ENCODE results near the gene PTBP1.

The PTBP1 gene

DNA sequence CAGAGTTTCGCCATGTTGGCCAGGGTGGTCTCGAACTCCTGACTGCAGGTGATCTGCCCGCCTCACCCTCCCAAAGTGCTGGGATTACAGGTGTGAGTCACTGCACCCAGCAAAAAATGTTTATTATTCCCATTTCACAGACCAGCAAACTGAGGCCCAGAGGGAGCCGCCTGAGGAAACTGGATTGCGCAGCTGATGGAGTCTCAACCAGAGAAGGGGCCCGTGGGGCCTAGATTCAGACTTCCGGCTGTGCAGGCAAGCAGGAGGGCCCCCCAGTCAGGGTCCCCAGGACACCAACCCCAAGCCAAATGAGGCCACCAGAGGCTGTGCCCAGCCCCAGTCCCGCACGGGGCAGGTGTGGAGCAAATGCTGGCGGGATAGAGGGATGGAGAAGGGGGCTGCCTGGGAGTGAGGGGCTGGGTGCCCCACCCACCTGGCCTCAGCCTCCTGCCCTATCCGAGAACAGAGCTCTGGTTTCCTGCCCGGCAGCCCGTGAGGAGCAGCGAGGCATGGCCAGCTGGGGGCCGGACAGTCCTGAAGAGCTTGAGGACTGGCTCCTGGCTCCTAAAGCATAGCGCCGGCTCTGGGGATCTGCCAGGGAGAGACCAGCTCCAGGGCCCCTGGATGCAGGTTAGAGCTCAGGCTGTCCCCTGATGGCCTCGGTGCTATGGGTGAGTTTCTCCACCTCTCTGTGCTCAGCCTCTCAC, 24.4 kb upstream of the PTBP1 start:
- no peak for FAIRE-seq

DNA sequence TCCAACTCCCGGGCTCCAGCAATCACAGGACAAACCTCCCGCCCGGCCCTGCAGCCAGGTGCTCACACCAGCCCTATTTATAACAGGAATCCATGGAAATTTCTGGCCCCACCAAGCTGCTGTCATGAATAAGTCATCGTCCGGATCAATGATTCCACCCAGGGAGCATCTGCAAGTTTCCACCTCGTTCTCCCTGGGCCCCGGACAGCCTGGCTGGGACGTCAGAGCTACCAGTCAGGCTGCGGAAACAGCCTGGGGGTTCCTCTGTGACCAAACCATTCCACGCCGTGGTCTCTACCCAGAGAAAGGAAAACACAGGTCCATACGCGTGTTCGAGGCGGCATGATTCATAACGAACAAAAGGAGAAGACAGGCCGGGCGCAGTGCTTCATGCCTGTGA, 20.7 kb upstream of the PTBP1 start:
- no peak for FAIRE-seq

DNA sequence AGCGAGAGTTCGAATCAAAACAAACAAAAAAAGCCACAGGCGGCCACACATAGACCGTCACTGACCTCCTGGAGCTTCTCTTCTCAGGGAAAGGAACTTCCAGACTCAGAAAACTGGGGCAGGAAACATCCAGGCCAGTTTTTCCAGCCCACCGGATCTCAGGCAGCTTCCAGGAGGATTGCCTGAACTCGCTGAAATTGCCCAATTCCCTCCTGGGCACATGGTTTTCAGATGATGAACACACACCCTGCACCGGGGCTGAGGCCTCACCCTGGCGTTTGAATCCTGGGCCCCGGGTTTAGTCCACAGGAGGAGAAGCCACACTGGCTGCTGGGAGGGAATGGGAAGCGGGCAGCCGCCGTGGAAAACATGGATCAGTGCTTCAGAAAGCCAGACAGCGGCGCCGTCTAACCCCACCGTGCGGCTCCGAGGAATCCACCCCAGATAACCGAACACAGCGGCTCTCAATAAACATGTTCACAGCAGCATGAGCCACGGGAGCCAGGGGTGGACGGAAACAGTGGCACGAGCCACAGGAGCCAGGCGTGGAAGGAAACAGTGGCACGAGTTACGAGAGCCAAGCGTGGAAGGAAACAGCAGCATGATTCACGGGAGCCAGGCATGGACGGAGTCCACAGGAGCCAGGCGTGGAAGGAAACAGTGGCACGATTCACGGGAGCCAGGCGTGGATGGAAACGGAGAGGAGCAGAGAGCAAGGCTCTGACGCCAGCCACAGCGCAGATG, 18.2 kb upstream of the PTBP1 start:
- no peak for FAIRE-seq

DNA sequence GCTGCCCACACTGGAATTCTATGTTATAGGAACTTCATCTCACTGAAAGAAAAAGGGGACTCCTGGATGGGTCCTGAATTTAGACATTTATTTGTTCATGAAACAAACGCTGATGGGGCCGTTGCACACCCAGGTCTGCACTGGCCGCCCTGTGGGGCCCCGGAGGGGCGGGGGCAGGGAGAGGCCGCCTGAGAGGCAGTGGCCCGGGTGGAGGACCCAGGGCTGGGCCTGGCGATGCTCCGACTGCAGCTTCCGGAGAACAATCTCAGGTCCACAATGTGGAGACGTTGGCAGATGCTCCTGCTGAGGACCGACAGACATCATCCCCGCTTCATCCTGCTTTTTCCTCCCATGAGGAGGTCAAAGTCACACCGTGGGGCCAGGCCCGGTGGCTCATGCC, 16.3 kb upstream of the PTBP1 start:
- FAIRE-seq = no peak

DNA sequence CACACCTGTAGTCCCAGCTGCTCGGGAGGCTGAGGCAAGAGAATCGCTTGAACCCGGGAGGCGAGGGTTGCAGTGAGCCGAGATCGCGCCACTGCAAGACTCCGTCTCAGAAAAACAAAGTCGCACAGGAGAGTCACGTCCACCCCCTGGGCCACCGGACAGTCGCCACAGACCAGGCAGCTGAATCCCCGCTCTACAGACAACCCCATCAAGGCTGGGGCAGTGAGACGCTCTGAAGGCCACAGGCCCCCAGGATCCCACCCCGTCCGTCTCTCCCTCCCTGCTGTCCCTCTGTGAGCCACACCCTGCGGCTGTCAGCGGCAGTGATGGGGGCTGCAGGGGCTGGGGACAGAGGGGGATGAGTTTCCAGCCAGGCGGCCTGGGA, 15.5 kb upstream of the PTBP1 start:
- FAIRE-seq = no peak

DNA sequence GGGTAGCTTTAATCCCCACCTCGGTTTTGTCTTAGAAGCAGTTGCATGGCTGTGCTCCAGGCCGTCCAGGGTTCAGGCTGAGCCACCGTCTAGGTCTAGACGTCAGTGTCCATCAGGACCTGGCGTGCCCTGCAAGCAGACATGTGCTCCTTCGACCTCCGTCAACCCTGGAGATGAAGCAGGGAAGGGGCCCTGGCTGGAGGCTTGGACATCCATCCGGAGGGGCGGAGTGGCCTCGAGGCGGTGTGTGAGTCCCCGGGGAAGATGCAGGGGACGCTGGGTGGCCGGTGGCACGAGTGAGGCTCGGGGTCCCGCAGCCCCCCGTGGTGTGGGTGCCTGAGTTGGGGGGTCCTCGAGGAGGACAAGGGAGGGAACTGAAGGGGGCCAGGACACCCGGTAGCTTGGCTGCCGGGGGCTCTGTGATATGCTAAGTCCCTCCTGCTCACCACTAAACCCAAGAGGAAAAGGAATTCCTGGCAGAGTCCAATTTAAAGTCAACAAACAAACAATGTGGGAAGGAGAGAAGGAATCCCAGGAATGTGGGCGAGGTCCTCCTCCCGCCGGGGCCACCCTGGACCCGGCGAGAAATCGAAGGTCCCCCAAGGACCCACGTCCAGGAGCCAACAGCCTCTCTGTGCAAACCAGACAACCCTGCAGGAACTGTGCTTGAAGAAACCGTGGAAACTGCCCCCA, 14.9 kb upstream of the PTBP1 start:
- no peak for FAIRE-seq

GRCh38 chr19:782878-783668, 14.2 kb upstream of the PTBP1 start:
- no peak for FAIRE-seq

GRCh38 chr19:784541-784940, 12.7 kb upstream of the PTBP1 start:
- no peak for FAIRE-seq

- FAIRE-seq = no peak
Observed at GRCh38 chr19:787536-787935, 9.7 kb upstream of the PTBP1 start.

- FAIRE-seq = no peak
Observed at GRCh38 chr19:788686-788982, 8.6 kb upstream of the PTBP1 start.

DNA sequence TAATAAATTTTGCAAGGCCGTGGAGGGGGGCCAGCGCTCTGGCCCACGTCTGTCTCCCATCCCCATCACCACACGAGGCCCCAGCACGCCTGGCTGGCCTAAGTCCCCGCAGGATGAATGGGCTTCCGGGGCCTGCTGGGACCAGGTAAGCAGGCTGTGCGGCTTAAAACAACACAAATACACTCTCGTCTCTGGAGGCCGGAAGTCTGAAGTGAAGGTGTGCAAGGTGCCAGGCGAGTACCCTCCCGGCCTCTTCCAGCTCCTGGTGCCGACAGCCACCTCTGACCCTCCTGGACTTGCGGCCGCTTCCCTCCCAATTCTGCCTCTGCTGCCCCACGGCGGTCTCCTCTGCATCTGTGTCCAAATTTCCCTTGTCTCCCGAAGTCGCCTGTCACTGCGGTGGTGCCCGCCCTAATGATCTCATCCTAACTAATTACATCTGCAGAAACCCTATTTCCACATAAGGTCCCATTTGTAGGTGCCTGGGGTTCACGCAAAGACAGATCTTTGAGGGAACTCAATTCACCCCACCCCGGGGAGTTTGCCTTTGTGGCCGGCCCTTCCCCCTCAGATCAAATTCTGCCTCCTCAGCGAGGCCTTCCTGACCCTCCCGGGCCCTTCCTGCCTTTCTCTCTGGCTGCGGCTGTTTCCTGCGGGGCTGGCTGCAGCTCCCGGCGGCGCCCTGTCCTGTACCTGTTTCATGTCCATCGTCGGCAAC, 8.1 kb upstream of the PTBP1 start:
- no peak for FAIRE-seq

GRCh38 chr19:789701-790060, 7.6 kb upstream of the PTBP1 start:
- FAIRE-seq = no peak

GRCh38 chr19:791007-791566, 6.2 kb upstream of the PTBP1 start:
- no peak for FAIRE-seq

- FAIRE-seq = no peak
Observed at GRCh38 chr19:791567-792305, 5.5 kb upstream of the PTBP1 start.

DNA sequence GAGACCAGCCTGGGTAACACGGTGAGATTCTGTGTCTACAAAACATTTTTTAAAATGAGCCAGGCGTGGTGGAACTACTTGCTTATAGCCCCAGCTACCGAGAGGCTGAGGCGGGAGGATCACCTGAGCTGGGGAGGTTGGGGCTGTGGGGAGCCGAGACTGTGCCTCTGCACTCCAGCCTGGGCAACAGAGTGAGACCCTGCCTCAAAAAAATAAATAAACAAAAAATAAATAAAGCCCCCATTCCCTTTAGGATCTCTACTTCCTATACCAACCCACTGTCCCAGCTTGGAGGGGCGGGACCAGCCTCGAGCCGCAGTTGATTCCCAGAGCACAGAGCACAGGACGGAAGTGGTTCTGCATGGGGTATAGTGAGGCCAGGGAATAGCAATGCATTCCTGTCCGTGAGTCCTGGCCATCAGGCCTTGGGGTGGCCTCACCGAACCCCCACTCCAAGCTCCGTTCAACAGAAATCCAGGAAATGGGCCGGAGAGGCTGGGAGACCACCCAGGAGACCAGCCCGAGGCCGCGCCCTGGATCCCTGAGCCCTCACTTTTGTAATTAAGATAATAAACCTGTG, 4.9 kb upstream of the PTBP1 start:
- no peak for FAIRE-seq

DNA sequence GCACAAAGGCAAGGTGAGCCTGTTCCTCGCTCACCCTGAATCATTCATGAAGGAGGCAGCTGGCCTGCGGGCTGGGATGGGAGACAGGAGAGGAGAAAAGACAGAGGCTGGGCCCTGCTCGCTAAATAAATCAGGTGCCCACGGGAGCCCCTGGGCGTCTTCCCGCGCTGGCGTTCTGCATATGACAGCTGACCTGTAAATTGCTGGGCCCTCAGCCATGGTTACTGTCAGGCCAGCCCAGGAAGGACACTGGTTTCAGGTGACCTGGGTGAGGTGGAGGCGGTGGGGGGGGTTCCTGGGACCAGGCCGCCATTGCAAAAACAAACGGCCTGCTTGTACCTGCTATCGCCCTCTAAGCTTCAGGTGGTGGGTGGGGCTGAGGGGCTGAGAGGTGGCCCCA, 3.4 kb upstream of the PTBP1 start:
- FAIRE-seq = no peak

GRCh38 chr19:795073-795611, 2.1 kb upstream of the PTBP1 start:
- no peak for FAIRE-seq

GRCh38 chr19:795691-796581, 1.3 kb upstream of the PTBP1 start:
- no peak for FAIRE-seq

GRCh38 chr19:797528-798414, 519 bp downstream of the PTBP1 start:
- FAIRE-seq = no peak

Measured in endometrium (tissue), 2 donors.